Measurements from ENCODE around the gene LRRC4C.

Gene LRRC4C

GRCh38 chr11:41177791-41178190 lies 281.7 kb downstream of the LRRC4C start:
- no peak for TF ChIP-seq TEAD4 (IDR thresholded peaks at IDR 0.05)
- TF ChIP-seq REST (IDR thresholded peaks at IDR 0.05; ENCODE audit: low read depth) = no peak
- no peak for TF ChIP-seq CREB1 (IDR thresholded peaks at IDR 0.05; ENCODE audit: low read depth)
- no peak for TF ChIP-seq USF1 (IDR thresholded peaks at IDR 0.05)
- TF ChIP-seq TAF1 (IDR thresholded peaks at IDR 0.05; ENCODE audit: low read depth) = no peak
- no peak for TF ChIP-seq EP300 (IDR thresholded peaks at IDR 0.05; ENCODE audit: borderline replicate concordance)
- no peak for TF ChIP-seq CEBPB (IDR thresholded peaks at IDR 0.05)
- TF ChIP-seq RAD21 (IDR thresholded peaks at IDR 0.05; ENCODE audit: low read depth) = no peak
- TF ChIP-seq ZBTB7A (IDR thresholded peaks at IDR 0.05; ENCODE audit: low read depth) = no peak
- TF ChIP-seq FOXM1 (IDR thresholded peaks at IDR 0.05; ENCODE audit: borderline replicate concordance, low read depth) = no peak
- no peak for TF ChIP-seq EGR1 (IDR thresholded peaks at IDR 0.05)
- no peak for TF ChIP-seq MAX (IDR thresholded peaks at IDR 0.05)
- no peak for TF ChIP-seq YY1 (IDR thresholded peaks at IDR 0.05; ENCODE audit: low read depth)
- TF ChIP-seq NFIC (IDR thresholded peaks at IDR 0.05) = no peak
- no peak for TF ChIP-seq TCF12 (IDR thresholded peaks at IDR 0.05; ENCODE audit: low read depth)

GRCh38 chr11:41175304-41175972 lies 284.0 kb downstream of the LRRC4C start:
- TF ChIP-seq YY1 (IDR thresholded peaks at IDR 0.05; ENCODE audit: low read depth) = no peak
- TF ChIP-seq TAF1 (IDR thresholded peaks at IDR 0.05; ENCODE audit: low read depth) = no peak
- TF ChIP-seq TEAD4 (IDR thresholded peaks at IDR 0.05) = no peak

GRCh38 chr11:41146326-41146725 lies 313.1 kb downstream of the LRRC4C start:
- no peak for TF ChIP-seq REST (IDR thresholded peaks at IDR 0.05; ENCODE audit: low read depth)
- no peak for TF ChIP-seq EP300 (IDR thresholded peaks at IDR 0.05; ENCODE audit: borderline replicate concordance)
- no peak for TF ChIP-seq CEBPB (IDR thresholded peaks at IDR 0.05)
- no peak for TF ChIP-seq EGR1 (IDR thresholded peaks at IDR 0.05)
- no peak for TF ChIP-seq TAF1 (IDR thresholded peaks at IDR 0.05; ENCODE audit: low read depth)
- no peak for TF ChIP-seq ZBTB7A (IDR thresholded peaks at IDR 0.05; ENCODE audit: low read depth)

- TF ChIP-seq USF1 (IDR thresholded peaks at IDR 0.05) (no peak), NFIC (IDR thresholded peaks at IDR 0.05) (no peak), EGR1 (IDR thresholded peaks at IDR 0.05) (no peak), FOXM1 (IDR thresholded peaks at IDR 0.05; ENCODE audit: borderline replicate concordance, low read depth) (no peak)
Observed at GRCh38 chr11:41145420-41145819, 314.0 kb downstream of the LRRC4C start.

- TF ChIP-seq NFIC (IDR thresholded peaks at IDR 0.05) (no peak), EGR1 (IDR thresholded peaks at IDR 0.05) (no peak), EP300 (IDR thresholded peaks at IDR 0.05; ENCODE audit: borderline replicate concordance) (no peak), CEBPB (IDR thresholded peaks at IDR 0.05) (no peak), ZBTB7A (IDR thresholded peaks at IDR 0.05; ENCODE audit: low read depth) (no peak), TAF1 (IDR thresholded peaks at IDR 0.05; ENCODE audit: low read depth) (no peak), FOXM1 (IDR thresholded peaks at IDR 0.05; ENCODE audit: borderline replicate concordance, low read depth) (no peak), RAD21 (IDR thresholded peaks at IDR 0.05; ENCODE audit: low read depth) (no peak), MAX (IDR thresholded peaks at IDR 0.05) (no peak), YY1 (IDR thresholded peaks at IDR 0.05; ENCODE audit: low read depth) (no peak), CREB1 (IDR thresholded peaks at IDR 0.05; ENCODE audit: low read depth) (no peak), USF1 (IDR thresholded peaks at IDR 0.05) (no peak), TCF12 (IDR thresholded peaks at IDR 0.05; ENCODE audit: low read depth) (no peak), REST (IDR thresholded peaks at IDR 0.05; ENCODE audit: low read depth) (no peak), TEAD4 (IDR thresholded peaks at IDR 0.05) (no peak)
Observed at GRCh38 chr11:41134971-41135370, 324.5 kb downstream of the LRRC4C start.
